Vagina (tissue), 2 donors: Measurements from ENCODE around the gene SLC16A2.

Experiments used
- POLR2A ChIP-seq, 2 donors: fragments of 450-650 bp; IDR thresholded peaks; one replicate each; pipeline ENCODE4 v1.6.1; 2017; ENCODE audit warnings: antibody characterized with exemption in 2 of 2, mild to moderate bottlenecking in 2 of 2, moderate library complexity in 2 of 2
- TF ChIP-seq, protein P1 (sequence below), 3 experiments: fragments of 450-650 bp in 2 of 3; fragments of 200-600 bp in 1 of 3; sonication (generic) in 1 of 3; IDR thresholded peaks; one replicate each; pipeline ENCODE4 v1.5.1; 2017 to 2019; ENCODE audit warnings: antibody characterized with exemption in 3 of 3, mild to moderate bottlenecking in 2 of 3, moderate library complexity in 2 of 3

DNA sequence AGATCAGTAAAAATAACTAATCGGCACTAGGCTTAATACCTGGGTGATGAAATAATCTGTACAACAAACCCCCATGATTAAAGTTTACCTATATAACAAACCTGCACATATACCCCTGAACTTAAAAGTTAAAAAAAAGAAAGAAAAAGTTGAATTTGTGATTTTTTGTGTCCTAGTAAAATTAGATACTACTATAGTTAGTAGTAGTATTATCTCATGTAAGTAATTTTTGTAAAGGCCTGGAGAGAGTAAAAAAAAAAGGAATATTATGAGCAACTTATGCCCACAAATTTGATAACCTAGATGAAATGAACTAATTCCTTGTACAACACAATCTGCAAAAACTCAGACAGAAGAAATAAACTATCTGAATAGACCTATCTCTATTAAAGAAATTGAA, 25.7 kb upstream of the SLC16A2 start:
- TF ChIP-seq, protein P1, sequence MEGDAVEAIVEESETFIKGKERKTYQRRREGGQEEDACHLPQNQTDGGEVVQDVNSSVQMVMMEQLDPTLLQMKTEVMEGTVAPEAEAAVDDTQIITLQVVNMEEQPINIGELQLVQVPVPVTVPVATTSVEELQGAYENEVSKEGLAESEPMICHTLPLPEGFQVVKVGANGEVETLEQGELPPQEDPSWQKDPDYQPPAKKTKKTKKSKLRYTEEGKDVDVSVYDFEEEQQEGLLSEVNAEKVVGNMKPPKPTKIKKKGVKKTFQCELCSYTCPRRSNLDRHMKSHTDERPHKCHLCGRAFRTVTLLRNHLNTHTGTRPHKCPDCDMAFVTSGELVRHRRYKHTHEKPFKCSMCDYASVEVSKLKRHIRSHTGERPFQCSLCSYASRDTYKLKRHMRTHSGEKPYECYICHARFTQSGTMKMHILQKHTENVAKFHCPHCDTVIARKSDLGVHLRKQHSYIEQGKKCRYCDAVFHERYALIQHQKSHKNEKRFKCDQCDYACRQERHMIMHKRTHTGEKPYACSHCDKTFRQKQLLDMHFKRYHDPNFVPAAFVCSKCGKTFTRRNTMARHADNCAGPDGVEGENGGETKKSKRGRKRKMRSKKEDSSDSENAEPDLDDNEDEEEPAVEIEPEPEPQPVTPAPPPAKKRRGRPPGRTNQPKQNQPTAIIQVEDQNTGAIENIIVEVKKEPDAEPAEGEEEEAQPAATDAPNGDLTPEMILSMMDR (IDR thresholded peaks at IDR 0.05) = no peak
- TF ChIP-seq POLR2A (IDR thresholded peaks at IDR 0.05) = no peak
